Suprapubic skin (tissue), 4 donors: ENCODE data around the gene RNF145. TPM values are rescaled to one million over a fixed set of nuclear protein-coding genes. Genes with fewer than 3 reads are reported as not detected.

Experiments
- DNase-seq, 2 donors: peaks; one replicate each; pipeline ENCODE4 v3.0.0-alpha.2; 2019; ENCODE audit warnings: low spot score in 2 of 2
- H3K27ac ChIP-seq: fragments of 200-600 bp; sonication (generic); one replicate; pipeline ENCODE4 v1.5.1; 2019
- H3K27me3 ChIP-seq: fragments of 200-600 bp; sonication (generic); one replicate; pipeline ENCODE4 v1.5.1; 2019
- H3K36me3 ChIP-seq: fragments of 200-600 bp; sonication (generic); one replicate; pipeline ENCODE4 v1.5.1; 2019
- H3K4me1 ChIP-seq: fragments of 200-600 bp; sonication (generic); one replicate; pipeline ENCODE4 v1.5.1; 2019
- H3K4me3 ChIP-seq: fragments of 200-600 bp; sonication (generic); one replicate; pipeline ENCODE4 v1.5.1; 2019; ENCODE audit warnings: mild to moderate bottlenecking
- H3K9me3 ChIP-seq: fragments of 200-600 bp; sonication (generic); one replicate; pipeline ENCODE4 v1.5.1; 2019
- CTCF ChIP-seq, 2 donors: fragments of 200-600 bp in 1 of 2; fragments of 450-650 bp in 1 of 2; sonication (generic) in 1 of 2; IDR thresholded peaks; one replicate each; pipeline ENCODE4 v1.5.1; 2016 to 2019; ENCODE audit warnings: antibody characterized with exemption in 2 of 2, mild to moderate bottlenecking in 1 of 2, moderate library complexity in 1 of 2
- EP300 ChIP-seq: sonication (generic); formaldehyde crosslinking; IDR thresholded peaks from one replicate; pipeline ENCODE4 v1.6.1; 2017; ENCODE audit warnings: antibody characterized with exemption
- POLR2A ChIP-seq, 2 donors: fragments of 450-650 bp; IDR thresholded peaks; one replicate each; pipeline ENCODE4 v1.6.1; 2017; ENCODE audit warnings: antibody characterized with exemption in 2 of 2, mild to moderate bottlenecking in 2 of 2, moderate library complexity in 2 of 2
- POLR2AphosphoS5 ChIP-seq, 3 donors: sonication (generic); formaldehyde crosslinking; IDR thresholded peaks; one replicate each; pipeline ENCODE4 v1.6.1; 2017; ENCODE audit warnings: antibody characterized with exemption in 3 of 3
- WGBS: methylation state at CpG from one replicate; pipeline ENCODE4 v1.1.5; 2018; 5-methylcytosine and 5-hydroxymethylcytosine counted together
- total RNA-seq, 4 donors: library from RNA; depleted of rRNA; stranded (reverse); fragments of >200 nt; gene quantifications; one replicate each; pipeline ENCODE4 v1.1.0, GENCODE V29; 2016

Gene RNF145
- total RNA-seq, 4 donors from 2014 or later = 37.4 to 57.0 (median 48.2) TPM

- H3K9me3 ChIP-seq = no peaks in the 10 kb centered on the region
- peak; percentile 71 to 77 for DNase-seq
- H3K4me3 ChIP-seq = peak overlapping the region; percentile 80
- no peaks in the 10 kb centered on the region for H3K27me3 ChIP-seq
- H3K27ac ChIP-seq = peak overlapping the region; percentile 94
- TF ChIP-seq CTCF (IDR thresholded peaks at IDR 0.05) = no peak
- peaks cover 64% of the 10 kb centered on the region for H3K4me1 ChIP-seq
- H3K36me3 ChIP-seq = no peaks in the 10 kb centered on the region
- 1% methylated on average over 36 of the region's 65 CpGs for WGBS
These were observed 577 bp downstream of the RNF145 start for GRCh38 chr5:159208514-159209437.

- H3K27ac ChIP-seq = peak overlapping the region; percentile 94
- peak overlapping the region; percentile 80 for H3K4me3 ChIP-seq
- no peaks in the 10 kb centered on the region for H3K36me3 ChIP-seq
- H3K27me3 ChIP-seq = no peaks in the 10 kb centered on the region
- TF ChIP-seq POLR2AphosphoS5 (IDR thresholded peaks at IDR 0.05) (peak in 1 of 3 donors; percentile 2), EP300 (no peak), CTCF (IDR thresholded peaks at IDR 0.05) (no peak), POLR2A (IDR thresholded peaks at IDR 0.05) (no peak)
- under 1% methylated on average over 35 of the region's 35 CpGs for WGBS
- H3K4me1 ChIP-seq = peaks cover 72% of the 10 kb centered on the region
- DNase-seq = peak; percentile 88 to 90
- H3K9me3 ChIP-seq = no peaks in the 10 kb centered on the region
These were observed 1.5 kb downstream of the RNF145 start for GRCh38 chr5:159207686-159208513.

GRCh38 chr5:159207222-159207685, 2.1 kb downstream of the RNF145 start:
- Histone ChIP-seq H3K27me3 (no peaks in the 10 kb centered on the region), H3K4me3 (peak overlapping the region; percentile 80), H3K27ac (peak overlapping the region; percentile 94), H3K4me1 (peaks cover 74% of the 10 kb centered on the region), H3K36me3 (no peaks in the 10 kb centered on the region), H3K9me3 (no peaks in the 10 kb centered on the region)
- 7% methylated on average over 5 of the region's 5 CpGs for WGBS
- TF ChIP-seq EP300 (no peak), POLR2AphosphoS5 (IDR thresholded peaks at IDR 0.05) (no peak), CTCF (IDR thresholded peaks at IDR 0.05) (no peak), POLR2A (IDR thresholded peaks at IDR 0.05) (no peak)
- no peak for DNase-seq

GRCh38 chr5:159206818-159207217, 2.5 kb downstream of the RNF145 start:
- TF ChIP-seq POLR2AphosphoS5 (IDR thresholded peaks at IDR 0.05) (no peak), EP300 (no peak), POLR2A (IDR thresholded peaks at IDR 0.05) (no peak), CTCF (IDR thresholded peaks at IDR 0.05) (no peak)
- Histone ChIP-seq H3K4me3 (peak overlapping the region; percentile 80), H3K27ac (peak overlapping the region; percentile 94), H3K36me3 (no peaks in the 10 kb centered on the region), H3K9me3 (no peaks in the 10 kb centered on the region), H3K27me3 (no peaks in the 10 kb centered on the region), H3K4me1 (peaks cover 76% of the 10 kb centered on the region)
- no peak for DNase-seq
- 34% methylated on average over 2 of the region's 2 CpGs for WGBS

- no peaks in the 10 kb centered on the region for H3K9me3 ChIP-seq
- no peaks in the 10 kb centered on the region for H3K36me3 ChIP-seq
- 30% methylated on average over 2 of the region's 2 CpGs for WGBS
- TF ChIP-seq POLR2AphosphoS5 (IDR thresholded peaks at IDR 0.05) (no peak), CTCF (IDR thresholded peaks at IDR 0.05) (no peak), POLR2A (IDR thresholded peaks at IDR 0.05) (no peak), EP300 (no peak)
- H3K27ac ChIP-seq = peak overlapping the region; percentile 94
- peak overlapping the region; percentile 80 for H3K4me3 ChIP-seq
- H3K27me3 ChIP-seq = no peaks in the 10 kb centered on the region
- no peak for DNase-seq
- H3K4me1 ChIP-seq = peaks cover 74% of the 10 kb centered on the region
These were observed 3.0 kb downstream of the RNF145 start for GRCh38 chr5:159206368-159206767.
